GM19468 (cell line): ENCODE data around the gene NRG2.

Experiments
- ATAC-seq: cut with Tn5 transposase; IDR thresholded peaks from one replicate; pipeline ENCODE4 v1.9.1; 2021; ENCODE audit warnings: mild to moderate bottlenecking, moderate library complexity, moderate number of reproducible peaks; ENCODE audit not compliant: unreplicated experiment; ENCODE audit errors: extremely low read depth

Gene NRG2

DNA sequence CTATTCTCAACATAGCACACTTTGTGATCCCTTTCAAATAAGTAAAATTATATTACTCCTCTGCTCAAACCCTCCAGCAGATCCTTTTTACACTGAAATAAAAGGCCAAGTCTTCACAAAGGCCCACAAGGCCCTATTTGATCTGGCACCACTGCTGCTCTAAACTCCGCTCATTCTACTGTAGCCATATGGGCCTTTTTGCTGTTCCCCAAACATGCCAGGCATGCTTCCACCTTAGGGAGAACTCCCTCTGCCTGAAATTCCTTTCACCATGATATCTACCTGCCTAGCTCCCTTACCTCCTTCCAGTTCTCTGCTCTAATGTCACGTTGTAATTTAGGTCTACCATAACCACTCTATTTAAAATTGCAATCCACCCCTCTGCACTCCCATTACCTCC lies 28.3 kb downstream of the NRG2 start:
- no peak for ATAC-seq

DNA sequence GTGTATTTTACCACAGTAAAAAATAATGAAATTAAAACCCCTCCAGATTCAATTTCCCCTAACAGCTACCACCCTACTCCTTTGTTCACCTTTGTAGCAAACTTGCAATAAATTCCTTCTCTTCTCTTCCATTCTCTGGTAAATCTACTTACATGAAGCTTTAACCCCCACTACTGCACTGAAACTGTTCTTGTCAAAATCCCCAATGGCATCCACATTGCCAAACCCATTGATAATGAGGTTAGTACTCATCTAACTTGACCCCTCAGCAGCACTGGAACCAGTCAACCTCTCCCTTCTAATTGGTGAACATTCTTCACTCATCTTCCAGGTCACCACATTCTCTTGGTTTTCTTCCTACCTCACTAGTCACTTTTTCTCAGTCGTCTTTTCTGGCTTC lies 29.6 kb downstream of the NRG2 start:
- ATAC-seq = no peak

DNA sequence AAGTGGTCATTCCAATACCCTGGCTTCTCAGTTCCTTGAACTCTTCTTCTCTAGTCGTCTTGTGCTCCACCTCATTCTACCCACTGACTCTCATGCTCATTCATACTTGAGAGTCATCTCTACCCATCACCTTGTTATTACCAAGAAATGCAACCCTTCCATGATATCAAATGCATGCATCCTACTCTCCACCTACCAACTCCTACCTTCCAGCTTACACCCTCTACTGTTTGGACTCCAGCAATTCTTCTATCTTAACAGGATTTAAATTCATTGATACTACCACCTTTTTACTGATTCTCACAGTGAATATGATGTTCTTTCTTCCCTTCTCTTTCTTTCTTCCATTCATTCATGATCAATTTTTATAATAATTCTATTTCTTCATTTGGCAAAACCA lies 30.7 kb downstream of the NRG2 start:
- no peak for ATAC-seq

DNA sequence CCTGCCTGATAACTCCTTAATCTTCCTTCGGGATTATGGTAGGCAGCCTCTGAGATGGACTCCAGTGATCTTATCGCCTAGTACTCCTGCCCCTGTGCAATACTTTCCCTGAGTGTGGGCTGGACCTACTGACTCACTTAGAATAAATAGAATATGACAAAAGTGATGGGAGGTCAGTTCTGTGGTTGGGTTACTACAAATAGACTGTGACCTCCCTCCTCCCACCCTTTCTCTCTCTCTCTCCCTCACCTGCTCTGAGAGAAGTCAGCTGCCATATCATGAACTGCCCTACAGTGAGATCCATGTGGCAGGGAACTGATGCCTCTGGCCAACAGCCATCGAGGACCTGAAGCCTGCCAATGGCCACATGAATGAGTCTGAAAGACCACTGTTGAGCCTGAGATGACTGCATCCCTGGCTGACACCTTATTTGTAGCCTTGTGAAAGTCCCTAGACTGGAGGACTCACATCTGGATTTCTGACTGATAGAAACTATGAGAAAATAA lies 31.7 kb downstream of the NRG2 start:
- peak; percentile 55 for ATAC-seq

DNA sequence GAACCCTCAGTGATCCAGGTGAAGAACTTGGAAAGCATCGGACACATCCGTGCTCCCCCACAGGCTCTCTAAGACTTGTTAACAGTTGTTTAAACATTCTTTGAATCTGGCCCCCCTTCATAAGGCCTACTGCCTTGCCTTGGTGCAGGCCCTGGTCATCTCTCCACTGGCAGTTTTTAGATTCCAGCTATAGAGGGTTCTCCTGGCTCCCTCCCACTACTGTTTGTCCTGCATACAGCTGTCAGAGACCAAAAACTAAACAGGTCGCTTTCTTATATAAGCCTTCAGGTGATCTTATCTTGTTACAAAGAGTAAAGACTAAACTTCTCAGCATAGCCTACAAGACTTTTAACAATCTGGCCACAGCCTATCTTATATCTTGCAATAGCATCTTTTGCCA lies 32.3 kb downstream of the NRG2 start:
- no peak for ATAC-seq

DNA sequence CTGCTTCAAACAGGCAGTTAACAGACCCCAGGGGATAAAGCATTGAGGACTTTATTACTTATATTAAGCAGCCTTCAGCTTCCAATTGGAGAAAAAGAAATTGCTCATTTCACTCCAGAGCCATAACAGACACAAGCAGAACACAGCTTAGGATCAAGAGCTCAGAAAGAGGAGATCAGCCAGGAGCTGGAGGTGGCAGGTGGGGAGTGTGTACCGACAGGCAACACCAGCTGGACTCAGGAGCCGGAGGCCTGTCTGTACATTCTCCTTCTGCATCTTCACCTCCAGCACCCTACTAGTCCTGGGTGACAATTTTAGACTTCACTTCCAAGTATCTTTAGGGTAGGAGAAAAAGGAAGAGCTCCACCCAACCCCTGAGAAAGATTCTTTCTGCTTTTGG lies 35.8 kb downstream of the NRG2 start:
- no peak for ATAC-seq

DNA sequence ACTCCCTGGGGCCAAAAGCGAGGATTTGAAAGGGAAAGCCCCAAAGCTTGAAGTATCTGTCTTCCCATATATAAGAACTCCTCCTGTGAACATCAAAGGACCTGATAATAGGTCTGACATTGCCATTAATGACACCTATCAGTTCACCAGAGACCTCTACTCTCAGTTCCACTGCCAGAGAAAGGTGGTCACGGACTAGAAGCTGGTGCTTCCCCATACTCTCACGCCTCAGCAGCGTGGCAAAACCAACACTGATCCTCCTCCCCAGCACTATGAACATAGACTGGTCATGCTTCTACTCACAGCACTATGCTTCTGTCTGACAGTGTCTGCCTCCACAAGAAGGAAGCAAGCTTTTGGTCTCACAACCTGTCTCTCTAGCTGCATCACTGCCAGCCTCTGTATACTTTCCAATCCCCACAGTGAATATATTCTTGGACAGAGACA lies 37.9 kb downstream of the NRG2 start:
- ATAC-seq = peak; percentile 79

DNA sequence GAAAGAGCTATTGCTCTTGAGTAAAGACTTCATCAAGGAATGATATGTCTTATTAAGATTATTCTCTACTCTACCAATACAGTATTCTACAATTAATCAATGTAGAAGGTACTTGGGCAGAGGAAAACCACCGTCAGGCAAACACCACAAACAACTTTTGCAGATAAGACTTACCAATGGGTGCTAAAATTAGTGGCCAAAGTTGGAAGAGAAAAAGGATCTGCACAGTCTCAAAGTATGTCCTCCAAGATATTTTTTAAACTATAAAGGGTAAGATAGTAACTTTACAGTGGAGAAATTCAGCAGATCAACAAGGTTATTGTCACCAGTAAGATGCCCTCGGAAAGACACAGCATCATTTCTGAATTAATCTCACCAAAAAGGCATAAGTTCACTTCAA lies 38.9 kb downstream of the NRG2 start:
- no peak for ATAC-seq

DNA sequence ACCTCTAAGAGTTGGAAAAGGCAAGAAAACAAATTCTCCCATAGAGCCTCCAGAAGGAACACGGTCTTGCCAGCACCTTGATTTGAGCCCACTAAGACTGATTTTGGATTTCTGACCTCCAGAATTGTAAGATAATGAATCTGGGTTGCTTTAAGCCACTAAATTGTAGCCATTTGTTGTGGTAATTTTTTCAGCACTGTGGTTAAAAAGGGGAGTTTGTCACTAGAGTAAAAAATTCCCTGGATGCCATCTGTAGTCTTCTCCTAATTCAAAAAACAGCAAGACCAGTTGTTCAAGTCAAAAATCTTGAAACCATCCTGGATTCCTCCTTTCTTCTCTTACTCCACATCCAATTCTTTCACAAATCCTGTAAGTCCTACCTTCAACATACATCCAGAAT lies 39.6 kb downstream of the NRG2 start:
- no peak for ATAC-seq

DNA sequence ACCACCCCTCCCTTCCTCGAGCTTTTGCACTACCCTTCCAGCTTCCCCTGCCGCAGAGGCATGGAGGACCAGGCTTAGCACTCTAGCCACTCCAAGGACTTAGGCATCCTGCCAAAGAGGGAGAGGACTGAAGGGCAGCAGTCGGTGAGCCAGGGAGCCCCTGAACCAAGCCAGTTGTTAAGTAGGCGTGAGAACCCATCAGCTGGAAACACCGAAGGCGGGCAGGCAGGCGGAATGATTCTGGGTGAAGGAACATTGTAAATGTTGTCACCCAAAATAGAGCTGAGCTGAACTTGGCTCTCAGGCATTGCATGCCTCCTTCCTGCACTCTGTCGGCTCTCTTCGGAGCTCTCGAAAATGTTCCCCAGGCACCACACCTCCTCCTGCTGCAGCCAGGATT lies 42.8 kb downstream of the NRG2 start:
- ATAC-seq = no peak

DNA sequence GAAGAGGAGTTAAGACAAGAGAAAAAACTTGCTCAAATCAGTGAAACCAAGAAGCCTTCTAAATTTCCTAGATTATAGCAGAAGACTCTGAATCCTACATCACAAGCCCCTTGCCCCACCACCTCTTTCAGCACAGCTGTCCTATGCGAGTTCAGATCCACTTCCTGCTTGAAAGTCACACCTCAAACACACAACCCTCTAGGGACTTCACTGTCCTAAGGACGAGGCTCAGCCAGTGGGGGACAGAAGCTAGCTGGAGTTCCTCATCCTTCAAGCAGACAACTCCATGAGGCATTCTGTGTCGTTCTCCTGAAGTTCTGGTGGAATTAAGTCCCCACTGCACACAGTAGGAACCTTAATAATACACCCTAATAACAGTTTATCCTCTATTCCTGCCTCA lies 44.3 kb downstream of the NRG2 start:
- no peak for ATAC-seq

DNA sequence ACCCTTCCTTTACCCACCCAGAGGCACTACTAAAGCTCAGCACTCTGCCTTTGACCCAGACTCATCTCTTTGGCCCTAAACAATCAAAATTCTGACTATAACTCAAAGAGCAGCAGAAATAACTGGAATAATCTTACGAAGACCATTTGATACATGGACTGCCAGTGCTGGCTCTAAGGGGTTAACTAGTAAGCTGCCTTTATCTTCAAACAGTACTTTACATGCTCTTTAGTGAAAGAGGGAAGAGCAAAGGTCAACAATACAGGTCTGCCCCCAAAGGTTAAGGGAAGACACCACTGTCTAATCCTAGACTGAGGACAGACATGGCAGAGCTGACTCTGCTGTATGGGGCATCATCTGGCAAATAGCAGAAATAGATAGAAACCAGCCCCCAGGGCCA lies 45.8 kb downstream of the NRG2 start:
- no peak for ATAC-seq

DNA sequence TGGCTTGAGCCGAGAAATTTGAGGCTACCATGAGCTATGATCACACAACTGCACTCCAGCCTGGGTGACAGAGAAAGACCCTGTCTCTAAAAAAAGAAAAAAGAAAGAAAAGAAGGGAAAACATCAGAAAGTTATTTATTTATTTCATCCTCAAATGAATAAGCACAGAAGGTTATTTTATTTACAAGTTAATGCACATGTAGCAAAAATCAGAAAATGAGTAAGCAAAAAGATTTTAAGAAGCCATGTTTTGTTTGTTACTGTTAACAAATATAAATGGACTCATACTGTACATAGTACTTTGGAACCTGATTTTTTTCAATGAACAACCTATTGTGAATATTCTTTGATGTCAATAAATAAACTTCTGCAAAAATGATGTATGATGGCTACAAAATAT lies 47.2 kb downstream of the NRG2 start:
- ATAC-seq = no peak

DNA sequence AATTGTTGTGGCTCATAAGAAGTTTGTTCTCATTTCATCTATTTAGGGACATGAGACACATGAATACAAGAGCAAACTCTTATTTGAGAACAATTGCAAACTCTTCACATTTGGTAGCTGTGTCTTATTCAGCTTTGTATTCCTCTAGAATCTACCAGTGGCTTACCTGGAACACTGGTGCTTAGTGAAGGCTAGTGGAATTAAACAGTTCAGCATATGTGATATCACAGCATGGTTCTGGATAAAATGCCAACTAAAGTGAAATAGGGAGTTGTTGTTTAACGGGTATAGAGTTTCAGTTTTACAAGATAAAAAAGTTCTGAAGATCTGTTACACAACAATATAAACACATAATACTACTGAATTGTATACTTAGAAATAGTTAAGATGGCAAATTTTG lies 48.9 kb downstream of the NRG2 start:
- no peak for ATAC-seq

DNA sequence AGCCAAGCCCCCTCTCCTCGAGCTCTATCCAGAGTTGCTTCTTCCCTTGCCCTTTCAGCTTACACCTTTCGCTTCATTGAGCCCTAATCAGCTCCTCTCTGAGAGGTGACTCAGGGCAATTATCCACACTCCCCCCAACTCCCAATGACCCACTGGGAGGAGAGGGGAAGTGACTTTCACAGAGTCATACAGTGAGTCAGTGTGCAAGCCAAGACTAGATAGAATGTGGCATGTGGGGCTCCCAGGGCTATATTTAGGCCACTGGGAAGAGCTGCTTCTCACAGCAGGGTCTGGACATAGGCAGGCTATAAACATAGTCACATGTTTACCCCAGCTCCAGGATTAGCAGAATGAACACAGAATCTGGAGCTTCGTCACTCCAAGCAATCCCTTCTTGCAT lies 57.4 kb downstream of the NRG2 start:
- no peak for ATAC-seq

DNA sequence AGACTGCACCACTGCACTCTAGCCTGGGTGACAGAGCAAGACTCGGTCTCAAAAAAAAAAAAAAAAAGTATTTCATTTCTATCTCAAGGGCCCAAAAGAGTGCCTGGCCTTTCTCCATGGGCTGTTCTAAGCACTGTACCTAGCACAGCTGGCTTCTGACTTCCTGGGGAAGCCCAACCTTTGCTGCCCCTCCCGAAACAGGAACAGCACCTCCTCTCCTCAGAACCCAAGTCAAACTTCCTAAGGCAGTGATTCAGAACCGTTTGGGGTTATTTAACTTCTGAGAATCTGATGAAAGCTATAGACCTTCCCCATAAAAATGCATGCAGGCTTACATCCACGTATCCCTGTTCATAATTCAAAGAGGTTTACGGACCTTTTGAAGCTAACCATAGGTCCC lies 57.8 kb downstream of the NRG2 start:
- ATAC-seq = no peak

DNA sequence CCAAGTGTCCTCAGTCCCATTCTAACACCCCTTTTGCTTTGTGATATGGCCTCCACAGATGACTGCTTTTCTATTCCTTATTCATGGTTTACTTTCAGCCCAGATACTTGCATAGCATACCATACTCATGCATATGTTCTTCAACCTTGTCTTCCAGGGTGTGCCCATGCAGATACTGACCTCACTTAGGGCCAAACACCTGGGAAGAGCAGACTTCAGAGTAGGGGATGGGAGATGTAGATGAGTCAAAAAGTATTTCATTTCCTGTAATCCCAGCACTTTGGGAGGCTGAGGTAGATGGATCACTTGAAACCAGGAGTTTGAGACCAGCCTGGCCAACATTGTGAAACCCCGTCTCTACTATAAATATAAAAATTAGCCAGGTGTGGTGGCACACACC lies 58.3 kb downstream of the NRG2 start:
- no peak for ATAC-seq

DNA sequence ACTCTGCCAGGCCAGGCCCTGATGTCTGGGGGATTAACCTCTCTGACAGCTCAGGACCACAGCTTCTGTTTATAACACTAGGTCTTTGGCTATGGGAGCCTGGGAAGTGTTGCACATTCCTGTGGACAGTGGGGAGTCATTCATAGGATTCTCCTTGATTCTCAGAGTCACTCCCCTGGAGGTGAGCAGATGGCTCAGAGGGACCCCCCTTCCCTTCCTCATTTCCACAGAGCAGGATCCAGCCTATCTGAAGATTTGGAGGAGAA lies 60.2 kb downstream of the NRG2 start:
- no peak for ATAC-seq

DNA sequence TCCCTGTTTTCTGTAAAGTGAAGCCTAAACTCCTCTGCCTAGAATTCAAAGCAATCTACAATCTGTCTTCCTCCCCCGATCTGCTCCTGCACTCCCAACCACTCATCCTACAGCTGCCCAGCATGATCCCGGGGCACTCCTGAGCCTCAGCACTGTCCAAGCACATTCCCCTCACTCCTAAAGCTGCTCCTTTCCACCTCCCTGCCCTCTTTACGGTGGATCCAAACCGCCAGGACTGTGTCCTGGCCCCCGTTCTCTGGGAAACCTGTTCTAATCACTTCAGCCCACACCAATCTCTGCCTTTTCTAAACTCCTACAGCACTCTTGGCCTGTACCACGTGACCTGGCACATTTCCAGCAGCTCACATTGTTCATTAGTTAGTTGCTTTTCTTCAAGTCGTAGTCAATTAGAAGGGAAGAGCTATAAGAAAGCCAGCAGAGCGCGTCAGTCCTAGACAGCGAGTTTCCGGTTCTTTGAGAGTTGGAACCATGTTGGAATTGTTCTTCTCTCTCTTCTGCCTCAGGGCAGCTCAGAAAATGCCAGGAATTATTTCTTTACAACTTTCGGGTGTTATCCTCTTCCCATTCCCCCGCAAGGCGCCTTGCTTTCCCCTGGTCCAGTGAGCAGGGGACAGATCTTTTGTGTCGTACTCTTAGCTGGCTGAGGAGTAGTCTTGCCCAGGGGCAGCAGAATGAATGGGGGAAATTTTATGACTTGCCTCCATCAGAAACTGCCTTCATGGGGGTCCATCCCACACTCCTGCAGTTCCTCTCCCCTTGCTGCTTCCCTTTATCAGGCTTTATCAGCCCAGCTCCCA lies 60.7 kb downstream of the NRG2 start:
- no peak for ATAC-seq

DNA sequence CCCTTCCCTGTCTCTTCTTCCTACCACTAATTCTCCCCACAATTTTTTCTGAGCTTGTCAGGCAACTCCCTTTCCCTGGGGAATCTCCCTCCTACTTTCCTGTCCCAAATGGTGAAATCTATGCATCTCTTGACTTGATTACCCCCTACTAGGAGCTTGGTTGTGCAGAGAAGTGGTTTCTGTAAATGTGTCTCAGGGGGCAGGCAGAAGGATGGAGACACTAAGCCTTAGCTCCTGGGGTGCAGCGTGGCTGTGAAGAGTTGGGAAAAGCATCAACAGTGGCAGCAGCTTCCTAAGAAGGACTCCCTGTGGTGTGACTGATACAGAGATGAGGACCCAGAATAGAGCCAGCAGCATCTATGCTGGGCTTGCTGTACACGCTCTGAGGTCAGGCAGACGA lies 62.3 kb downstream of the NRG2 start:
- no peak for ATAC-seq

DNA sequence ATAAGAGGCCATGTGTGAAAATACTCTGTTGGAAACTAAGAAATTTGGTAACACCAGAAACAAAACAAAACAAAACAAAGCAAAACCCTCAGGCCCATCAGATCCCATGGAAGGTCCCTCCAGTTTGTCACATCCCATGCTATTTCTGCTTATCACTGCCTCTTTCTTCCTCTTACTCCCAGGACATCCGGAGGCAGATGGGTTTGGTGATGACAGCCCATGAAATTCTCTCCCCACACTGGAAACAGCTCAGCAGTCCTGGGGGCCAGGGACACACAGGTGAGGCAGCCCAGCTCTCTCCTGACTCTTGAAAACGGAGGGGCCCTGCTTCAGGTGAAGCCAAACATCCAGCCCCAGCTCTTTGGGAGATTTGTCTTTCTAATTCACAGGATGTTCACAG lies 63.2 kb downstream of the NRG2 start:
- ATAC-seq = no peak

DNA sequence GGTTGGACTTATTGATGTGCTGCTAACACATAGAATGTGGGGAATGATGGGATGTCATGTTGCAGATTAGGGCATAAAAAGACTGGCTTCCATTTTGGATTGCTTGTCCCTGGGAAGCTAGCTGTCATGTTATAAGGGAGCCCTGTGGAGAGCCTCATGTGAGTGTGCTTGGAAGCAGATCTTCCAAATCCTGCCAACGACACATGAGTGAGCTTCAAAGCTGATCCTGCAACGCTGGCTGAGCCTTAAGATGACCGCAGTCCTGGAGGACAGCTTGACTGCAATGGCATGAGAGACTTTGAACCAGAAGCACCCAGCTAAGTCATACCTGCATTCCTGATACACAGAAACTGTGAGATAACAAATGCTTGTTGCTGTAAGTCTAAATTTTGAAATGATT lies 63.6 kb downstream of the NRG2 start:
- ATAC-seq = no peak

DNA sequence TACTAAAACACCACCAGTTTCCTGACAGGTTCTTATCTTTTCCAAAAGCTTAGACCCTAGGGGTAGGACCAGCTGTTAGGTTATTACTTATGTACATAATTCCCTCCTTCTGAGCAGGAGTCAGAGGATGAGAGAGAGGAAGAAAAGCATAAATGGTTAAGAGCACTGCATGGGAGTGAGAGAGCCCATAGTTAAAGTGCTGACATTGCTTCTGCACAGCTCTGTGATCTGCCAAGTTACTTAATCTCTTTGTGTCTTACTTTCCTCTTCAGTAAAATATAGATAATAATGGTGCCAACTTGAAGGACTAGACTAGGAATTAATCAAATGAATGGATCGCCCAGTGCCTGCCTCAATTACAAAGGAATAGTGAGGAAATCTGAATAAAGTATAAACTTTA lies 66.4 kb downstream of the NRG2 start:
- no peak for ATAC-seq
